ENCODE measurements around the gene MFSD12.

The MFSD12 gene

GRCh38 chr19:3595521-3596061 is 38.2 kb upstream of the MFSD12 start:
- H3K4me3 ChIP-seq (ENCODE audit: low read depth, low read length), result no peak overlapping the region
- TF ChIP-seq POLR2A (IDR thresholded peaks at IDR 0.05; ENCODE audit: extremely low read depth, insufficient read length) (no peak), CTCF (IDR thresholded peaks at IDR 0.05; ENCODE audit: low read depth, low read length) (no peak), MAX (IDR thresholded peaks at IDR 0.05; ENCODE audit: low read depth, low read length) (no peak), MYC (IDR thresholded peaks at IDR 0.05; ENCODE audit: low read depth, low read length) (no peak)
- DNase-seq (ENCODE audit: low read depth), result no peak

- TF ChIP-seq POLR2A (IDR thresholded peaks at IDR 0.05; ENCODE audit: extremely low read depth, insufficient read length), result no peak
- TF ChIP-seq CTCF (IDR thresholded peaks at IDR 0.05; ENCODE audit: low read depth, low read length), result no peak
- no peak for TF ChIP-seq MYC (IDR thresholded peaks at IDR 0.05; ENCODE audit: low read depth, low read length)
- TF ChIP-seq MAX (IDR thresholded peaks at IDR 0.05; ENCODE audit: low read depth, low read length), result no peak
- no peak overlapping the region for H3K4me3 ChIP-seq (ENCODE audit: low read depth, low read length)
- DNase-seq (ENCODE audit: low read depth), result no peak
These were observed 35.8 kb upstream of the MFSD12 start for GRCh38 chr19:3593156-3593555.

- no peak overlapping the region for H3K4me3 ChIP-seq (ENCODE audit: low read depth, low read length)
- no peak for TF ChIP-seq MAX (IDR thresholded peaks at IDR 0.05; ENCODE audit: low read depth, low read length)
- no peak for TF ChIP-seq POLR2A (IDR thresholded peaks at IDR 0.05; ENCODE audit: extremely low read depth, insufficient read length)
- TF ChIP-seq MYC (IDR thresholded peaks at IDR 0.05; ENCODE audit: low read depth, low read length), result no peak
- no peak for TF ChIP-seq CTCF (IDR thresholded peaks at IDR 0.05; ENCODE audit: low read depth, low read length)
- no peak for DNase-seq (ENCODE audit: low read depth)
These were observed 34.7 kb upstream of the MFSD12 start for GRCh38 chr19:3591876-3592613.

- DNase-seq (ENCODE audit: low read depth), result no peak
- TF ChIP-seq POLR2A (IDR thresholded peaks at IDR 0.05; ENCODE audit: extremely low read depth, insufficient read length) (no peak), MYC (IDR thresholded peaks at IDR 0.05; ENCODE audit: low read depth, low read length) (no peak), CTCF (IDR thresholded peaks at IDR 0.05; ENCODE audit: low read depth, low read length) (no peak), MAX (IDR thresholded peaks at IDR 0.05; ENCODE audit: low read depth, low read length) (no peak)
- no peak overlapping the region for H3K4me3 ChIP-seq (ENCODE audit: low read depth, low read length)
These were observed 33.7 kb upstream of the MFSD12 start for GRCh38 chr19:3590991-3591659.

GRCh38 chr19:3589949-3590348 is 32.6 kb upstream of the MFSD12 start:
- no peak overlapping the region for H3K4me3 ChIP-seq (ENCODE audit: low read depth, low read length)
- no peak for DNase-seq (ENCODE audit: low read depth)
- TF ChIP-seq CTCF (IDR thresholded peaks at IDR 0.05; ENCODE audit: low read depth, low read length) (no peak), MYC (IDR thresholded peaks at IDR 0.05; ENCODE audit: low read depth, low read length) (no peak), POLR2A (IDR thresholded peaks at IDR 0.05; ENCODE audit: extremely low read depth, insufficient read length) (no peak), MAX (IDR thresholded peaks at IDR 0.05; ENCODE audit: low read depth, low read length) (no peak)
